K562 (cell line): ENCODE measurements around the gene HSPA1L. TPM values are rescaled to one million over a fixed set of nuclear protein-coding genes. Genes with fewer than 3 reads are reported as not detected.

Source experiments
- CBX5 ChIP-seq: IDR thresholded peaks from 2 replicates; pipeline ENCODE4 v1.6.1; 2014; ENCODE audit warnings: low read depth, borderline replicate concordance
- DACH1 ChIP-seq: fragments of 450-650 bp; IDR thresholded peaks from 2 replicates; pipeline ENCODE4 v1.6.1; 2018; ENCODE audit not compliant: partially characterized antibody
- ELF4 ChIP-seq: fragments of 450-650 bp; formaldehyde crosslinking; IDR thresholded peaks from 2 replicates; pipeline ENCODE4 v1.4.0; 2022; ENCODE audit warnings: missing genetic modification characterization
- ESRRB ChIP-seq: fragments of 250-450 bp; sonication (Bioruptor Pico); IDR thresholded peaks from 2 replicates; pipeline ENCODE4 v1.5.0; 2020; ENCODE audit warnings: mild to moderate bottlenecking, moderate library complexity, borderline replicate concordance
- MAZ ChIP-seq, 2 experiments: fragments of 450-650 bp in 1 of 2; sonication (generic) in 1 of 2; formaldehyde crosslinking; IDR thresholded peaks in 1 of 2; conservative IDR thresholded peaks in 1 of 2; 2 replicates each; pipeline versions ENCODE4 v1.4.0 to v1.5.0; 2020; ENCODE audit warnings: mild to moderate bottlenecking in 1 of 2, missing genetic modification reagents in 1 of 2
- MTA1 ChIP-seq: fragments of 450-650 bp; IDR thresholded peaks from 2 replicates; pipeline ENCODE4 v1.6.1; 2017; ENCODE audit warnings: borderline replicate concordance
- NFIX ChIP-seq: fragments of 250-450 bp; sonication (Bioruptor Pico); IDR thresholded peaks from 2 replicates; pipeline ENCODE4 v1.4.0; 2020; ENCODE audit warnings: low read depth, mild to moderate bottlenecking, moderate library complexity
- RBBP5 ChIP-seq: fragments of 200-600 bp; sonication (generic); IDR thresholded peaks from 2 replicates; pipeline ENCODE4 v1.6.1; 2012; ENCODE audit warnings: borderline replicate concordance, mild to moderate bottlenecking, low read length, control low read depth, inconsistent platforms; ENCODE audit not compliant: insufficient read depth, poor library complexity, severe bottlenecking
- TRIM28 ChIP-seq: fragments of 450-650 bp; IDR thresholded peaks from 2 replicates; pipeline ENCODE4 v1.6.1; 2017
- ZFX ChIP-seq: sonication (generic); formaldehyde crosslinking; IDR thresholded peaks from 2 replicates; pipeline ENCODE4 v1.8.0; 2022; ENCODE audit warnings: mild to moderate bottlenecking, missing genetic modification reagents, moderate library complexity
- ZNF76 ChIP-seq: fragments of 250-450 bp; sonication (Bioruptor Pico); IDR thresholded peaks from 2 replicates; pipeline ENCODE4 v1.4.0; 2020; ENCODE audit warnings: mild to moderate bottlenecking, moderate library complexity, borderline replicate concordance
- polyA plus RNA-seq, 8 experiments: library from polyadenylated mRNA; depleted of rRNA in 4 of 8; stranded (reverse) in 5 of 8; unstranded in 3 of 8; fragments of >200 nt; fragmentation: Nextera tagmentation in 2 of 8; fragmentation: Illumina TruSeq in 1 of 8; extraction: Ambion mirVana in 2 of 8; extraction: Trizol in 1 of 8; gene quantifications; 2 replicates each; pipeline versions ENCODE4 v1.2.1 to v1.2.3, GENCODE V29; 2011 to 2014; ENCODE audit warnings: inconsistent platforms in 1 of 8, missing spikeins in 1 of 8
- total RNA-seq, 7 experiments: library from RNA; depleted of rRNA in 6 of 7; stranded (reverse); fragments of >200 nt in 6 of 7; fragmentation: Illumina TruSeq in 2 of 7; extraction: Trizol in 2 of 7; gene quantifications; 2 replicates each; pipeline versions ENCODE4 v1.2.1 to v1.2.3, GENCODE V29; 2011 to 2021; ENCODE audit warnings: low replicate concordance in 1 of 7
- TF ChIP-seq, protein P1 (sequence below): sonication (generic); formaldehyde crosslinking; IDR thresholded peaks from 2 replicates; pipeline ENCODE4 v1.8.0; 2023; ENCODE audit warnings: missing genetic modification reagents, mild to moderate bottlenecking, borderline replicate concordance
- TF ChIP-seq, protein P2 (sequence below): sonication (generic); IDR thresholded peaks from 2 replicates; pipeline ENCODE4 v1.6.1; 2016
- TF ChIP-seq, protein P3 (sequence below): sonication (generic); formaldehyde crosslinking; IDR thresholded peaks from 2 replicates; pipeline ENCODE4 v1.8.1; 2023; ENCODE audit warnings: missing genetic modification reagents, mild to moderate bottlenecking, borderline replicate concordance

HSPA1L gene
- total and polyA plus RNA-seq, 9 of the 15 experiments (the other 6 are each of a cell fraction or from before 2014, with no cell fraction given): 0.14 to 2.1 (median 1.3) TPM

DNA sequence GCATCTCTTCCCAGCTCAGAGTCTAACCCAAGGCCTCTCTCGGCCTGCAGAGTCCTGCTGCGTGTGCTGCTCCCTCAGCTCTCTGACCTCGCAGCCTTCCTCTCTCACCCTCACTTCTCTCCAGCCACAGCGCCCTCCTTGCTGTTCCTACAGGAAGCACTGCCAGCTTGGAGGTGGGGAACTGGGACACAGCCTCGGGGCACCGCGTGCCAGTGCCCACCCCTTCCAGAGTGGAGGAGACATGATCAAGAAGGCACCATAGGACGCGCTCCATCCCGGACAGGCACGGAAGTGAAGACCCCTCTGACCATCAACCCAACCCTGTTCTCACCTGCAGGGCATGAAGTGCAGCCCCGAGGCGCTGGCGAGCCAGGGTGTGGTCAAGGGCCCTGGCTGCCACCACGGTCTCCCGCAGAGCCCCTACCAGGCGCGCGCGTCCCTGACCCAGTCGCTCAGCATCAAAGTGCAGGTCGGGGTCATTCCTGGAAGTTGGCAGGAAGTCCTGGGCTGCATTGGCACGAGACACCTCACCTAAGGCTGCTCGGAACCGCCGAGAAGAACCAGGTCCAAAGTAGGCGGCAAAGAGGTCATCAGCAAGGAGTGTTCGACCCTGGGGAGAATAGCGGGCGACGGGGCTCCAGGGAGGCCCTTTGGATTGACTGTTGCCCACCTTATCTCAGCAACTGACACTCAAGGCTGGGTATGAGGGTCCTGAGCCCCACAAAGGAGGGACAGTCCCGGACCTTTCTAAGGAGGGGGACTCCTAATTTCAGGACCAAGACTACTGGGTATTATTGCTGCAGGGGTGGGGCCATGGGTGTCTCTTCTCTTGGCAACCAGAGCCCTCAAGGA lies 39.2 kb downstream of the HSPA1L start (continued):
- TF ChIP-seq ZFX (no peak), MTA1 (no peak), ESRRB (CRISPR knock-in tag) (no peak), TRIM28 (no peak), DACH1 (no peak), CBX5 (no peak), ZNF76 (no peak), RBBP5 (peak; percentile 21), NFIX (CRISPR knock-in tag) (no peak), ELF4 (CRISPR knock-in tag) (no peak), MAZ (CRISPR knock-in tag; conservative IDR thresholded peaks at IDR 0.05 in 1 of 2, IDR thresholded peaks at IDR 0.05 in 1 of 2) (0 out of 4 replicates have a peak, but pooled peaks of 1 of the 2 experiments have one; percentile 34)
- TF ChIP-seq, protein P1, sequence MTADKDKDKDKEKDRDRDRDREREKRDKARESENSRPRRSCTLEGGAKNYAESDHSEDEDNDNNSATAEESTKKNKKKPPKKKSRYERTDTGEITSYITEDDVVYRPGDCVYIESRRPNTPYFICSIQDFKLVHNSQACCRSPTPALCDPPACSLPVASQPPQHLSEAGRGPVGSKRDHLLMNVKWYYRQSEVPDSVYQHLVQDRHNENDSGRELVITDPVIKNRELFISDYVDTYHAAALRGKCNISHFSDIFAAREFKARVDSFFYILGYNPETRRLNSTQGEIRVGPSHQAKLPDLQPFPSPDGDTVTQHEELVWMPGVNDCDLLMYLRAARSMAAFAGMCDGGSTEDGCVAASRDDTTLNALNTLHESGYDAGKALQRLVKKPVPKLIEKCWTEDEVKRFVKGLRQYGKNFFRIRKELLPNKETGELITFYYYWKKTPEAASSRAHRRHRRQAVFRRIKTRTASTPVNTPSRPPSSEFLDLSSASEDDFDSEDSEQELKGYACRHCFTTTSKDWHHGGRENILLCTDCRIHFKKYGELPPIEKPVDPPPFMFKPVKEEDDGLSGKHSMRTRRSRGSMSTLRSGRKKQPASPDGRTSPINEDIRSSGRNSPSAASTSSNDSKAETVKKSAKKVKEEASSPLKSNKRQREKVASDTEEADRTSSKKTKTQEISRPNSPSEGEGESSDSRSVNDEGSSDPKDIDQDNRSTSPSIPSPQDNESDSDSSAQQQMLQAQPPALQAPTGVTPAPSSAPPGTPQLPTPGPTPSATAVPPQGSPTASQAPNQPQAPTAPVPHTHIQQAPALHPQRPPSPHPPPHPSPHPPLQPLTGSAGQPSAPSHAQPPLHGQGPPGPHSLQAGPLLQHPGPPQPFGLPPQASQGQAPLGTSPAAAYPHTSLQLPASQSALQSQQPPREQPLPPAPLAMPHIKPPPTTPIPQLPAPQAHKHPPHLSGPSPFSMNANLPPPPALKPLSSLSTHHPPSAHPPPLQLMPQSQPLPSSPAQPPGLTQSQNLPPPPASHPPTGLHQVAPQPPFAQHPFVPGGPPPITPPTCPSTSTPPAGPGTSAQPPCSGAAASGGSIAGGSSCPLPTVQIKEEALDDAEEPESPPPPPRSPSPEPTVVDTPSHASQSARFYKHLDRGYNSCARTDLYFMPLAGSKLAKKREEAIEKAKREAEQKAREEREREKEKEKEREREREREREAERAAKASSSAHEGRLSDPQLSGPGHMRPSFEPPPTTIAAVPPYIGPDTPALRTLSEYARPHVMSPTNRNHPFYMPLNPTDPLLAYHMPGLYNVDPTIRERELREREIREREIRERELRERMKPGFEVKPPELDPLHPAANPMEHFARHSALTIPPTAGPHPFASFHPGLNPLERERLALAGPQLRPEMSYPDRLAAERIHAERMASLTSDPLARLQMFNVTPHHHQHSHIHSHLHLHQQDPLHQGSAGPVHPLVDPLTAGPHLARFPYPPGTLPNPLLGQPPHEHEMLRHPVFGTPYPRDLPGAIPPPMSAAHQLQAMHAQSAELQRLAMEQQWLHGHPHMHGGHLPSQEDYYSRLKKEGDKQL (CRISPR knock-in tag): no peak
- TF ChIP-seq, protein P2, sequence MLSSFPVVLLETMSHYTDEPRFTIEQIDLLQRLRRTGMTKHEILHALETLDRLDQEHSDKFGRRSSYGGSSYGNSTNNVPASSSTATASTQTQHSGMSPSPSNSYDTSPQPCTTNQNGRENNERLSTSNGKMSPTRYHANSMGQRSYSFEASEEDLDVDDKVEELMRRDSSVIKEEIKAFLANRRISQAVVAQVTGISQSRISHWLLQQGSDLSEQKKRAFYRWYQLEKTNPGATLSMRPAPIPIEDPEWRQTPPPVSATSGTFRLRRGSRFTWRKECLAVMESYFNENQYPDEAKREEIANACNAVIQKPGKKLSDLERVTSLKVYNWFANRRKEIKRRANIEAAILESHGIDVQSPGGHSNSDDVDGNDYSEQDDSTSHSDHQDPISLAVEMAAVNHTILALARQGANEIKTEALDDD: no peak
- TF ChIP-seq, protein P3, sequence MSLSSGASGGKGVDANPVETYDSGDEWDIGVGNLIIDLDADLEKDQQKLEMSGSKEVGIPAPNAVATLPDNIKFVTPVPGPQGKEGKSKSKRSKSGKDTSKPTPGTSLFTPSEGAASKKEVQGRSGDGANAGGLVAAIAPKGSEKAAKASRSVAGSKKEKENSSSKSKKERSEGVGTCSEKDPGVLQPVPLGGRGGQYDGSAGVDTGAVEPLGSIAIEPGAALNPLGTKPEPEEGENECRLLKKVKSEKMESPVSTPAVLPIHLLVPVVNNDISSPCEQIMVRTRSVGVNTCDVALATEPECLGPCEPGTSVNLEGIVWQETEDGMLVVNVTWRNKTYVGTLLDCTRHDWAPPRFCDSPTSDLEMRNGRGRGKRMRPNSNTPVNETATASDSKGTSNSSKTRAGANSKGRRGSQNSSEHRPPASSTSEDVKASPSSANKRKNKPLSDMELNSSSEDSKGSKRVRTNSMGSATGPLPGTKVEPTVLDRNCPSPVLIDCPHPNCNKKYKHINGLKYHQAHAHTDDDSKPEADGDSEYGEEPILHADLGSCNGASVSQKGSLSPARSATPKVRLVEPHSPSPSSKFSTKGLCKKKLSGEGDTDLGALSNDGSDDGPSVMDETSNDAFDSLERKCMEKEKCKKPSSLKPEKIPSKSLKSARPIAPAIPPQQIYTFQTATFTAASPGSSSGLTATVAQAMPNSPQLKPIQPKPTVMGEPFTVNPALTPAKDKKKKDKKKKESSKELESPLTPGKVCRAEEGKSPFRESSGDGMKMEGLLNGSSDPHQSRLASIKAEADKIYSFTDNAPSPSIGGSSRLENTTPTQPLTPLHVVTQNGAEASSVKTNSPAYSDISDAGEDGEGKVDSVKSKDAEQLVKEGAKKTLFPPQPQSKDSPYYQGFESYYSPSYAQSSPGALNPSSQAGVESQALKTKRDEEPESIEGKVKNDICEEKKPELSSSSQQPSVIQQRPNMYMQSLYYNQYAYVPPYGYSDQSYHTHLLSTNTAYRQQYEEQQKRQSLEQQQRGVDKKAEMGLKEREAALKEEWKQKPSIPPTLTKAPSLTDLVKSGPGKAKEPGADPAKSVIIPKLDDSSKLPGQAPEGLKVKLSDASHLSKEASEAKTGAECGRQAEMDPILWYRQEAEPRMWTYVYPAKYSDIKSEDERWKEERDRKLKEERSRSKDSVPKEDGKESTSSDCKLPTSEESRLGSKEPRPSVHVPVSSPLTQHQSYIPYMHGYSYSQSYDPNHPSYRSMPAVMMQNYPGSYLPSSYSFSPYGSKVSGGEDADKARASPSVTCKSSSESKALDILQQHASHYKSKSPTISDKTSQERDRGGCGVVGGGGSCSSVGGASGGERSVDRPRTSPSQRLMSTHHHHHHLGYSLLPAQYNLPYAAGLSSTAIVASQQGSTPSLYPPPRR (CRISPR knock-in tag): 0 out of 2 replicates have a peak, but pooled peaks have one; percentile 16
